ENCODE data around the gene FADS2.
A peak's percentile ranks its signal among the peaks of the same experiment; 100 is the strongest.

Gene FADS2

GRCh38 chr11:61793083-61793828 is 34.8 kb upstream of the FADS2 start:
- Histone ChIP-seq H3F3A (ENCODE audit: insufficient read depth, low read length) (peaks cover 8% of the 10 kb centered on the region; the same call in 1 of the 2 replicates), H2AFZ (ENCODE audit: low read length) (peak overlapping the region; percentile 46), H3K9me3 (replicated peaks; ENCODE audit: insufficient read depth, low read length) (no peaks in the 10 kb centered on the region), H3K27ac (ENCODE audit: low read length) (peak overlapping the region; percentile 85), H3K4me1 (ENCODE audit: low read length) (no peaks in the 10 kb centered on the region; the same call in 1 of the 2 replicates), H3K27me3 (replicated peaks; ENCODE audit: insufficient read depth, low read length) (no peaks in the 10 kb centered on the region), H3K9me2 (replicated peaks; ENCODE audit: insufficient read depth, low read length) (no peaks in the 10 kb centered on the region), H3K9ac (ENCODE audit: low read length) (peak overlapping the region; percentile 99), H3K4me2 (ENCODE audit: low read depth, low read length) (peak overlapping the region; percentile 74), H4K20me1 (ENCODE audit: insufficient read depth, low read length) (peaks cover 26% of the 10 kb centered on the region), H3K36me3 (replicated peaks; ENCODE audit: insufficient read depth, low read length) (peaks cover 7% of the 10 kb centered on the region; the same call in 1 of the 2 replicates), H3K4me3 (ENCODE audit: low read length) (peak overlapping the region; percentile 96), H3K79me2 (ENCODE audit: low read length) (peaks cover 88% of the 10 kb centered on the region)
- peak; percentile 30 for DNase-seq
- TF ChIP-seq CTCF (IDR thresholded peaks at IDR 0.05; ENCODE audit: low read length) (no peak), EZH2phosphoT487 (IDR thresholded peaks at IDR 0.05; ENCODE audit: low read length) (no peak), EZH2 (optimal IDR thresholded peaks at IDR 0.05; ENCODE audit: low read depth, low read length) (no peak)

GRCh38 chr11:61793829-61794204 is 34.3 kb upstream of the FADS2 start:
- H3K27me3 ChIP-seq (replicated peaks; ENCODE audit: insufficient read depth, low read length), result no peaks in the 10 kb centered on the region
- TF ChIP-seq EZH2phosphoT487 (IDR thresholded peaks at IDR 0.05; ENCODE audit: low read length) (no peak), CTCF (IDR thresholded peaks at IDR 0.05; ENCODE audit: low read length) (no peak), EZH2 (optimal IDR thresholded peaks at IDR 0.05; ENCODE audit: low read depth, low read length) (no peak)
- H3F3A ChIP-seq (ENCODE audit: insufficient read depth, low read length), result peaks cover 8% of the 10 kb centered on the region; the same call in 1 of the 2 replicates
- no peak overlapping the region for H2AFZ ChIP-seq (ENCODE audit: low read length)
- H3K9me3 ChIP-seq (replicated peaks; ENCODE audit: insufficient read depth, low read length), result no peaks in the 10 kb centered on the region
- peak overlapping the region; percentile 96 for H3K4me3 ChIP-seq (ENCODE audit: low read length)
- peaks cover 93% of the 10 kb centered on the region for H3K79me2 ChIP-seq (ENCODE audit: low read length)
- DNase-seq, result no peak
- H4K20me1 ChIP-seq (ENCODE audit: insufficient read depth, low read length), result peaks cover 26% of the 10 kb centered on the region
- H3K27ac ChIP-seq (ENCODE audit: low read length), result no peak overlapping the region
- no peaks in the 10 kb centered on the region; the same call in 1 of the 2 replicates for H3K4me1 ChIP-seq (ENCODE audit: low read length)
- peaks cover 7% of the 10 kb centered on the region; the same call in 1 of the 2 replicates for H3K36me3 ChIP-seq (replicated peaks; ENCODE audit: insufficient read depth, low read length)
- peak overlapping the region; percentile 99 for H3K9ac ChIP-seq (ENCODE audit: low read length)
- peak overlapping the region; percentile 74 for H3K4me2 ChIP-seq (ENCODE audit: low read depth, low read length)
- H3K9me2 ChIP-seq (replicated peaks; ENCODE audit: insufficient read depth, low read length), result no peaks in the 10 kb centered on the region

GRCh38 chr11:61794579-61794978 is 33.5 kb upstream of the FADS2 start:
- H3K36me3 ChIP-seq (replicated peaks; ENCODE audit: insufficient read depth, low read length), result peaks cover 7% of the 10 kb centered on the region; the same call in 1 of the 2 replicates
- no peak overlapping the region for H3K9ac ChIP-seq (ENCODE audit: low read length)
- H3K79me2 ChIP-seq (ENCODE audit: low read length), result peaks cover 97% of the 10 kb centered on the region

More at GRCh38 chr11:61794579-61794978, 33.5 kb upstream of the FADS2 start:
- Histone ChIP-seq H3K9me2 (replicated peaks; ENCODE audit: insufficient read depth, low read length) (no peaks in the 10 kb centered on the region), H3K4me3 (ENCODE audit: low read length) (no peak overlapping the region), H3K4me1 (ENCODE audit: low read length) (no peaks in the 10 kb centered on the region; the same call in 1 of the 2 replicates), H3K27me3 (replicated peaks; ENCODE audit: insufficient read depth, low read length) (no peaks in the 10 kb centered on the region), H3K27ac (ENCODE audit: low read length) (no peak overlapping the region), H4K20me1 (ENCODE audit: insufficient read depth, low read length) (peaks cover 26% of the 10 kb centered on the region), H3F3A (ENCODE audit: insufficient read depth, low read length) (peaks cover 8% of the 10 kb centered on the region; the same call in 1 of the 2 replicates), H3K4me2 (ENCODE audit: low read depth, low read length) (no peak overlapping the region; the same call in 1 of the 2 replicates), H3K9me3 (replicated peaks; ENCODE audit: insufficient read depth, low read length) (no peaks in the 10 kb centered on the region), H2AFZ (ENCODE audit: low read length) (no peak overlapping the region)
- TF ChIP-seq EZH2 (optimal IDR thresholded peaks at IDR 0.05; ENCODE audit: low read depth, low read length) (no peak), EZH2phosphoT487 (IDR thresholded peaks at IDR 0.05; ENCODE audit: low read length) (no peak), CTCF (IDR thresholded peaks at IDR 0.05; ENCODE audit: low read length) (no peak)
- no peak for DNase-seq
